WERI-Rb-1 (cell line): ENCODE measurements around the gene AKR7A3.

Source experiments
- DNase-seq: peaks from one replicate; pipeline ENCODE4 v3.0.0-alpha.2; 2020
- H3K27ac ChIP-seq: fragments of 250-450 bp; sonication (Bioruptor Pico); 2 replicates; pipeline ENCODE4 v1.5.1; 2020; ENCODE audit warnings: mild to moderate bottlenecking, moderate library complexity
- H3K27me3 ChIP-seq: fragments of 250-450 bp; sonication (Bioruptor Pico); 2 replicates; pipeline ENCODE4 v1.5.1; 2021; ENCODE audit warnings: mild to moderate bottlenecking, low read depth, moderate library complexity; ENCODE audit not compliant: insufficient read depth, severe bottlenecking
- H3K36me3 ChIP-seq: fragments of 250-450 bp; sonication (Bioruptor Pico); 2 replicates; pipeline ENCODE4 v1.5.1; 2020; ENCODE audit warnings: mild to moderate bottlenecking, moderate library complexity
- H3K4me3 ChIP-seq: 2 replicates; pipeline ENCODE4 v1.5.1; 2011; ENCODE audit warnings: low read depth, mild to moderate bottlenecking, control low read depth, low read length
- H3K9me3 ChIP-seq: fragments of 250-450 bp; sonication (Bioruptor Pico); 2 replicates; pipeline ENCODE4 v1.5.1; 2021; ENCODE audit warnings: mild to moderate bottlenecking, moderate library complexity; ENCODE audit not compliant: severe bottlenecking
- TF ChIP-seq, protein P1 (sequence below): IDR thresholded peaks from 2 replicates; pipeline ENCODE4 v1.5.1; 2011; ENCODE audit warnings: low read depth, mild to moderate bottlenecking, control low read depth, inconsistent platforms, low read length

Gene AKR7A3

GRCh38 chr1:19239876-19240275 lies 48.7 kb downstream of the AKR7A3 start:
- DNase-seq = no peak
- H3K36me3 ChIP-seq = peaks cover 86% of the 10 kb centered on the region
- no peaks in the 10 kb centered on the region for H3K27me3 ChIP-seq
- TF ChIP-seq, protein P1, sequence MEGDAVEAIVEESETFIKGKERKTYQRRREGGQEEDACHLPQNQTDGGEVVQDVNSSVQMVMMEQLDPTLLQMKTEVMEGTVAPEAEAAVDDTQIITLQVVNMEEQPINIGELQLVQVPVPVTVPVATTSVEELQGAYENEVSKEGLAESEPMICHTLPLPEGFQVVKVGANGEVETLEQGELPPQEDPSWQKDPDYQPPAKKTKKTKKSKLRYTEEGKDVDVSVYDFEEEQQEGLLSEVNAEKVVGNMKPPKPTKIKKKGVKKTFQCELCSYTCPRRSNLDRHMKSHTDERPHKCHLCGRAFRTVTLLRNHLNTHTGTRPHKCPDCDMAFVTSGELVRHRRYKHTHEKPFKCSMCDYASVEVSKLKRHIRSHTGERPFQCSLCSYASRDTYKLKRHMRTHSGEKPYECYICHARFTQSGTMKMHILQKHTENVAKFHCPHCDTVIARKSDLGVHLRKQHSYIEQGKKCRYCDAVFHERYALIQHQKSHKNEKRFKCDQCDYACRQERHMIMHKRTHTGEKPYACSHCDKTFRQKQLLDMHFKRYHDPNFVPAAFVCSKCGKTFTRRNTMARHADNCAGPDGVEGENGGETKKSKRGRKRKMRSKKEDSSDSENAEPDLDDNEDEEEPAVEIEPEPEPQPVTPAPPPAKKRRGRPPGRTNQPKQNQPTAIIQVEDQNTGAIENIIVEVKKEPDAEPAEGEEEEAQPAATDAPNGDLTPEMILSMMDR = no peak
- H3K27ac ChIP-seq = peak overlapping the region; percentile 85
- H3K9me3 ChIP-seq = no peaks in the 10 kb centered on the region
- no peak overlapping the region for H3K4me3 ChIP-seq

- Histone ChIP-seq H3K4me3 (no peak overlapping the region), H3K27ac (no peak overlapping the region), H3K9me3 (no peaks in the 10 kb centered on the region), H3K36me3 (peaks cover 92% of the 10 kb centered on the region), H3K27me3 (no peaks in the 10 kb centered on the region)
- no peak for DNase-seq
- TF ChIP-seq, protein P1 = no peak
Observed at GRCh38 chr1:19234224-19234623, 54.3 kb downstream of the AKR7A3 start.
